NB4 (cell line): ENCODE results near the gene GNPDA1.
A peak's percentile ranks its signal among the peaks of the same experiment; 100 is the strongest.

Experiments
- POLR2A ChIP-seq: IDR thresholded peaks from 2 replicates; pipeline ENCODE4 v1.6.1; 2011; ENCODE audit warnings: mild to moderate bottlenecking; ENCODE audit not compliant: insufficient read length; ENCODE audit errors: extremely low read depth
- TF ChIP-seq, protein P1 (sequence below): IDR thresholded peaks from one replicate; pipeline ENCODE4 v1.5.1; 2012; ENCODE audit warnings: low read depth, low read length
- TF ChIP-seq, protein P2 (sequence below): IDR thresholded peaks from 2 replicates; pipeline ENCODE4 v1.6.1; 2011; ENCODE audit warnings: low read depth, low read length

DNA sequence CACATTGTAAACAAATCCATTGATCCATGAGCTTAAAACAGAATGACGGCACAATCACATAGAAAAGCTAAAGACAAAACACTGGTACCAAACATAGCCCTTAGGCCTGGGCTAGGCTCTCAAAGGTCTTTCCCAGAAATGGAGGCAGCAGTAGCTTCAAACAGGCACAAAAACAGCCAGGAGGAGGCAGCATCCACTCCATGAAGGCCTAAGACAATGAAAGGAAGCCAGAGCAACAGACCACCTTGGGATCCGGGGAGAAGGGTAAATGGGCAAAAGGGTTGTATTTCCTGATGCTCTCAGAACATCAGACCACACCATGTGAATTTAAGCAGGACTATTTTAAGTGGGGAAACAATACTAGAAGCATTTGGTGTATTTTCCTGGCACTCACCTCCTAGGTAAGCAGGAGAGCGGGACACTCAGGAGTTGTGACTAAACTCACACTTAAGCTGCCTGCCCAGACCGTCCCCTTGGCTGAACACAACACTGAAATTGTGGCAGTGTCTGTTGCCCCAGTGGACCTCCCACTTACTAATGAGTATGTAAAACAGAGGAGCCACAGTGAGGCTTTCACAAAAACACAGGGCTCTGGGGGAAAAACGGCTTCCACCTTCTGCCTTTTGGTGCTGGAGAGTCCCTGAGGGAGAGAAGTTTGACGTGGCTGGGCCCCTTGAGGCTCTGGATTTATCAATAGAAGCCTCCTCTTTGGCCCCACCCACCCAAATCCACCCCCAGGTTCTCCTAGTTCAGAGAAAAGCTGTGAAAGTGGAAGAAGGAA, 11.9 kb downstream of the GNPDA1 start:
- no peak for TF ChIP-seq POLR2A
- TF ChIP-seq, protein P1, sequence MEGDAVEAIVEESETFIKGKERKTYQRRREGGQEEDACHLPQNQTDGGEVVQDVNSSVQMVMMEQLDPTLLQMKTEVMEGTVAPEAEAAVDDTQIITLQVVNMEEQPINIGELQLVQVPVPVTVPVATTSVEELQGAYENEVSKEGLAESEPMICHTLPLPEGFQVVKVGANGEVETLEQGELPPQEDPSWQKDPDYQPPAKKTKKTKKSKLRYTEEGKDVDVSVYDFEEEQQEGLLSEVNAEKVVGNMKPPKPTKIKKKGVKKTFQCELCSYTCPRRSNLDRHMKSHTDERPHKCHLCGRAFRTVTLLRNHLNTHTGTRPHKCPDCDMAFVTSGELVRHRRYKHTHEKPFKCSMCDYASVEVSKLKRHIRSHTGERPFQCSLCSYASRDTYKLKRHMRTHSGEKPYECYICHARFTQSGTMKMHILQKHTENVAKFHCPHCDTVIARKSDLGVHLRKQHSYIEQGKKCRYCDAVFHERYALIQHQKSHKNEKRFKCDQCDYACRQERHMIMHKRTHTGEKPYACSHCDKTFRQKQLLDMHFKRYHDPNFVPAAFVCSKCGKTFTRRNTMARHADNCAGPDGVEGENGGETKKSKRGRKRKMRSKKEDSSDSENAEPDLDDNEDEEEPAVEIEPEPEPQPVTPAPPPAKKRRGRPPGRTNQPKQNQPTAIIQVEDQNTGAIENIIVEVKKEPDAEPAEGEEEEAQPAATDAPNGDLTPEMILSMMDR, result peak; percentile 23
- TF ChIP-seq, protein P2, sequence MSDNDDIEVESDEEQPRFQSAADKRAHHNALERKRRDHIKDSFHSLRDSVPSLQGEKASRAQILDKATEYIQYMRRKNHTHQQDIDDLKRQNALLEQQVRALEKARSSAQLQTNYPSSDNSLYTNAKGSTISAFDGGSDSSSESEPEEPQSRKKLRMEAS, result no peak
